ENCODE data around the gene IRF2BPL. TPM values are rescaled to one million over a fixed set of nuclear protein-coding genes. Genes with fewer than 3 reads are reported as not detected.

IRF2BPL gene
- total RNA-seq, 1 donor from 2014 or later, result 14.5 TPM

DNA sequence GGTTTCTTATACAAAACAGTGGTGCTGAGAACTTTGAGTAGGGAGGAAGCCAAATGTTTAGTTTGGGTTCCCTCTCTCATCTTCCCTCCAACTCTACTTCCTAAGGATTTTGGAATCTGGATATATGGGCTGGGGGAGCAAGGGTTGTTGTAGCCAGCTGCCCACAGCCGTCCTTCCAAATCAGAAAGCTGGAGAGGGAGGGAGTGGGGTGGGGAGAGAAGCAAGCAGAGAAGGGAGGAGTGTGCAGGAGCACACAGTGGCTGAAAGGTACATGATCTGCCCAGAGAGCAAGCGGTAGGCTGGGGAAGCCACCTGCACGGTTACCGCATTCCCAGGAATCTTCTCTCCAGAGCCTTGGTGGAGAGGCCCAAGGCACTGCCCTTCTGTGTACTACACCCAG, 52.7 kb downstream of the IRF2BPL start:
- Mint-ChIP-seq H3K36me3 (ENCODE audit: low read depth) (no peaks in the 10 kb centered on the region), H3K4me3 (no peak overlapping the region), H3K27ac (no peak overlapping the region), H3K4me1 (peaks cover 31% of the 10 kb centered on the region), H3K27me3 (no peaks in the 10 kb centered on the region), H3K9me3 (no peaks in the 10 kb centered on the region)
- TF ChIP-seq, protein P1, sequence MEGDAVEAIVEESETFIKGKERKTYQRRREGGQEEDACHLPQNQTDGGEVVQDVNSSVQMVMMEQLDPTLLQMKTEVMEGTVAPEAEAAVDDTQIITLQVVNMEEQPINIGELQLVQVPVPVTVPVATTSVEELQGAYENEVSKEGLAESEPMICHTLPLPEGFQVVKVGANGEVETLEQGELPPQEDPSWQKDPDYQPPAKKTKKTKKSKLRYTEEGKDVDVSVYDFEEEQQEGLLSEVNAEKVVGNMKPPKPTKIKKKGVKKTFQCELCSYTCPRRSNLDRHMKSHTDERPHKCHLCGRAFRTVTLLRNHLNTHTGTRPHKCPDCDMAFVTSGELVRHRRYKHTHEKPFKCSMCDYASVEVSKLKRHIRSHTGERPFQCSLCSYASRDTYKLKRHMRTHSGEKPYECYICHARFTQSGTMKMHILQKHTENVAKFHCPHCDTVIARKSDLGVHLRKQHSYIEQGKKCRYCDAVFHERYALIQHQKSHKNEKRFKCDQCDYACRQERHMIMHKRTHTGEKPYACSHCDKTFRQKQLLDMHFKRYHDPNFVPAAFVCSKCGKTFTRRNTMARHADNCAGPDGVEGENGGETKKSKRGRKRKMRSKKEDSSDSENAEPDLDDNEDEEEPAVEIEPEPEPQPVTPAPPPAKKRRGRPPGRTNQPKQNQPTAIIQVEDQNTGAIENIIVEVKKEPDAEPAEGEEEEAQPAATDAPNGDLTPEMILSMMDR (IDR thresholded peaks at IDR 0.05), result no peak
- DNase-seq (no peak), ATAC-seq (ENCODE audit: low read depth) (no peak)
- intact Hi-C loops (cut with micrococcal nuclease), result loop anchor here (5.0 kb wide), 1 partner anchor 146 kb away; no protein-coding TSS in a partner anchor
- POLR2A ChIA-PET, result interaction anchor here (0.6 to 4.9 kb wide), 3 partner anchors 8 to 59 kb away, joined by 4 to 31 read pairs (median 5); no protein-coding TSS in a partner anchor
- CTCF ChIA-PET, result no interaction called here

DNA sequence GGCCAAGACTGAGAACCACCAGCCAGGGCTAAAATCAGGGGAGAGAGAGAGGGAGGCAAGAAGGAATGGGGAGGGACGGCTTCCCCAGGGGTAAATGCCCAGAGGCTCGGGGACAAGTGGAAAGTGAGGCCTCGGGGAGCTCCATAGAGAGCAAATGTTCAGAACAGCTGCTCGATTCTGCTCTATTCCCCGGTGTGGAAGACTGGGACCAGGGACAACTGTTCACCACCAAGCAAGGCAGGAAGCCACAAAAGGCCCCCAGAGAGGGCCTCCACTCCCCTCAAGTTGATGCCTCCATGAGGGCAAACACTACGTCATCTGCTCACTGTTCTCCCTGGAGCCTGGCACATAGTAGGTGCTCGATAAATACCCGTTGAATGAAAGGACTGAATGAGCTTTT, 53.5 kb downstream of the IRF2BPL start:
- ChIA-PET POLR2A (interaction anchor here (0.9 to 4.9 kb wide), 2 partner anchors 54 to 59 kb away, joined by 4 to 31 read pairs; no protein-coding TSS in a partner anchor), CTCF (no interaction called here)
- no peaks in the 10 kb centered on the region for H3K9me3 Mint-ChIP-seq
- intact Hi-C loops (cut with micrococcal nuclease), result loop anchor here (5.0 kb wide), 1 partner anchor 147 kb away; no protein-coding TSS in a partner anchor
- ATAC-seq (ENCODE audit: low read depth) (no peak), DNase-seq (no peak)
- TF ChIP-seq, protein P1 (IDR thresholded peaks at IDR 0.05), result no peak
- peaks cover 28% of the 10 kb centered on the region for H3K4me1 Mint-ChIP-seq
- no peak overlapping the region for H3K27ac Mint-ChIP-seq
- H3K4me3 Mint-ChIP-seq, result no peak overlapping the region
- H3K27me3 Mint-ChIP-seq, result no peaks in the 10 kb centered on the region
- no peaks in the 10 kb centered on the region for H3K36me3 Mint-ChIP-seq (ENCODE audit: low read depth)

Other genes with a start within 250 kb of the IRF2BPL start
- gene ANGEL1, start 215.8 kb downstream of the IRF2BPL start, total RNA-seq, result 14.9 and 17.9 TPM in 2 replicates
- not detected in 2 replicates for gene LRRC74A, start 202.3 kb downstream of the IRF2BPL start, total RNA-seq
- 26.6 and 28.5 TPM in 2 replicates for gene CIPC, start 69.5 kb upstream of the IRF2BPL start, total RNA-seq
- gene ZDHHC22, start 113.1 kb upstream of the IRF2BPL start, total RNA-seq, result not detected in 2 replicates
- 0.15 and 1.5 TPM in 2 replicates for gene TMEM63C, start 153.1 kb upstream of the IRF2BPL start, total RNA-seq
- not detected in 2 replicates for gene NGB, start 242.5 kb upstream of the IRF2BPL start, total RNA-seq

All from activated B cell treated with CpG ODN at 0.5 μM for 24 hours (primary cell).